KMS-11 (cell line): ENCODE results near the gene TAF6.

Experiments used
- H2AFZ ChIP-seq: fragments of 200-600 bp; sonication (generic); 2 replicates; pipeline ENCODE4 v1.6.1; 2016; ENCODE audit warnings: antibody characterized with exemption, mixed run types, low read depth
- H3K27ac ChIP-seq: fragments of 200-600 bp; sonication (generic); 2 replicates; pipeline ENCODE4 v1.6.1; 2016; ENCODE audit warnings: mild to moderate bottlenecking, mixed run types
- H3K27me3 ChIP-seq: fragments of 200-600 bp; sonication (generic); 2 replicates; pipeline ENCODE4 v1.6.1; 2017; ENCODE audit warnings: mild to moderate bottlenecking, low read depth, mixed run types, moderate library complexity; ENCODE audit not compliant: insufficient read depth
- H3K36me3 ChIP-seq: fragments of 200-600 bp; sonication (generic); 2 replicates; pipeline ENCODE4 v1.6.1; 2017; ENCODE audit warnings: mild to moderate bottlenecking, mixed run types; ENCODE audit not compliant: insufficient read depth
- H3K4me1 ChIP-seq: fragments of 200-600 bp; sonication (generic); 2 replicates; pipeline ENCODE4 v1.6.1; 2016; ENCODE audit warnings: mild to moderate bottlenecking, low read depth, mixed run types; ENCODE audit not compliant: poor library complexity, severe bottlenecking
- H3K4me2 ChIP-seq: fragments of 200-600 bp; sonication (generic); 2 replicates; pipeline ENCODE4 v1.7.0; 2016; ENCODE audit warnings: mild to moderate bottlenecking, mixed run types
- H3K4me3 ChIP-seq: fragments of 200-600 bp; sonication (generic); IDR thresholded peaks from 2 replicates; pipeline ENCODE4 v1.6.1; 2017; ENCODE audit warnings: low read depth, low read length, mixed read lengths; ENCODE audit not compliant: insufficient read depth
- H3K79me2 ChIP-seq: fragments of 200-600 bp; sonication (generic); 2 replicates; pipeline ENCODE4 v1.6.1; 2016; ENCODE audit warnings: low read depth, mixed run types; ENCODE audit not compliant: insufficient read depth
- H3K9ac ChIP-seq: fragments of 200-600 bp; sonication (generic); 2 replicates; pipeline ENCODE4 v1.6.1; 2016; ENCODE audit warnings: mild to moderate bottlenecking, mixed run types
- H4K20me1 ChIP-seq: fragments of 200-600 bp; sonication (generic); 2 replicates; pipeline ENCODE4 v1.6.1; 2016; ENCODE audit warnings: mild to moderate bottlenecking, mixed run types; ENCODE audit not compliant: insufficient read depth
- TF ChIP-seq, protein P1 (sequence below): fragments of 200-600 bp; sonication (generic); conservative IDR thresholded peaks from 2 replicates; pipeline ENCODE4 v1.6.1; 2017; ENCODE audit warnings: low read depth, mild to moderate bottlenecking, antibody characterized with exemption, low read length, moderate library complexity, mixed read lengths

The TAF6 gene

DNA sequence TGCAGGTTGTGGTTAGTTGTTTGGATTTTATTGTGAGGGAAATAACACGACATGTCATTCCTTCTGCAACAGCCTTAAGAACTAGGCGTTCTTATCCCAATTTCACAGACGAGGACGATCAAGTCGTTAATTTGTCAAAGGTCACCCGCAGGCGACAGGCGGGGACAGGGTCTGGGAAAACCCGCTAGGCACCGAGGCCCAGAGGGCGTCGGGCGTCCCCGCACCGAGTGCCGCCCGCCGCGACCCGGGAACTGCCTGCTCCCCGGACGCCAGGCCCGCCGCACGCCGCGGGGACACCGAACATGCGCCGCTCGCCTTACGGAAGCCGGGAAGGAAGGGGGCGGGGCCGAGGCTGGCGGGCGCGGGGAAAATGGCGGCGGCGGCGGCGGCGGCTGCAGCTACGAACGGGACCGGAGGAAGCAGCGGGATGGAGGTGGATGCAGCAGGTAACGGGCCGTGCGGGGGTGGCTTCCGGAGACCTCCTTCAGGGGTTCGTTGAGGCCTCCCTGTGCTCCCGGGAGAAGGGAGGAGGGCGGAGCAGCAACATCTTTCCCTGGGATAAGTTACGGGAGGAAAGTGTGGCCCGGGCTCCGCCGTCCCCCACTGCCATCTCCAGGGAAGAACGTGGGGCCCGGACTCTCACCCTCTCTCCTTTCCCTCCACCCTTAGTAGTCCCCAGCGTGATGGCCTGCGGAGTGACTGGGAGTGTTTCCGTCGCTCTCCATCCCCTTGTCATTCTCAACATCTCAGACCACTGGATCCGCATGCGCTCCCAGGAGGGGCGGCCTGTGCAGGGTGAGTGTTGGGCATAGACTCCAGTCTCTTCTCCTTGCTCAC is 30.3 kb downstream of the TAF6 start, which contains the start of gene COPS6:
COPS6 (plus strand) TSS at position 349 of the 837 bp plus-strand sequence; CDS start at position 371, 22 bp downstream.
- H3K27me3 ChIP-seq: no peaks in the 10 kb centered on the region; the same call in 1 of the 2 replicates
- TF ChIP-seq, protein P1, sequence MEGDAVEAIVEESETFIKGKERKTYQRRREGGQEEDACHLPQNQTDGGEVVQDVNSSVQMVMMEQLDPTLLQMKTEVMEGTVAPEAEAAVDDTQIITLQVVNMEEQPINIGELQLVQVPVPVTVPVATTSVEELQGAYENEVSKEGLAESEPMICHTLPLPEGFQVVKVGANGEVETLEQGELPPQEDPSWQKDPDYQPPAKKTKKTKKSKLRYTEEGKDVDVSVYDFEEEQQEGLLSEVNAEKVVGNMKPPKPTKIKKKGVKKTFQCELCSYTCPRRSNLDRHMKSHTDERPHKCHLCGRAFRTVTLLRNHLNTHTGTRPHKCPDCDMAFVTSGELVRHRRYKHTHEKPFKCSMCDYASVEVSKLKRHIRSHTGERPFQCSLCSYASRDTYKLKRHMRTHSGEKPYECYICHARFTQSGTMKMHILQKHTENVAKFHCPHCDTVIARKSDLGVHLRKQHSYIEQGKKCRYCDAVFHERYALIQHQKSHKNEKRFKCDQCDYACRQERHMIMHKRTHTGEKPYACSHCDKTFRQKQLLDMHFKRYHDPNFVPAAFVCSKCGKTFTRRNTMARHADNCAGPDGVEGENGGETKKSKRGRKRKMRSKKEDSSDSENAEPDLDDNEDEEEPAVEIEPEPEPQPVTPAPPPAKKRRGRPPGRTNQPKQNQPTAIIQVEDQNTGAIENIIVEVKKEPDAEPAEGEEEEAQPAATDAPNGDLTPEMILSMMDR: no peak
- H3K79me2 ChIP-seq: peaks cover 12% of the 10 kb centered on the region; the same call in 1 of the 2 replicates
- peak within 1 kb of the TSS; percentile 97 for H3K4me2 ChIP-seq
- peak within 1 kb of the TSS; percentile 60 for H3K27ac ChIP-seq
- H2AFZ ChIP-seq: peak within 1 kb of the TSS; percentile 83
- H4K20me1 ChIP-seq: no peaks in the 10 kb centered on the region
- peaks cover 22% of the 10 kb centered on the region; the same call in 1 of the 2 replicates for H3K36me3 ChIP-seq
- peaks cover 18% of the 10 kb centered on the region for H3K4me1 ChIP-seq
- peak within 1 kb of the TSS; percentile 67 for H3K9ac ChIP-seq
- peak within 1 kb of the TSS; percentile 20 for H3K4me3 ChIP-seq

DNA sequence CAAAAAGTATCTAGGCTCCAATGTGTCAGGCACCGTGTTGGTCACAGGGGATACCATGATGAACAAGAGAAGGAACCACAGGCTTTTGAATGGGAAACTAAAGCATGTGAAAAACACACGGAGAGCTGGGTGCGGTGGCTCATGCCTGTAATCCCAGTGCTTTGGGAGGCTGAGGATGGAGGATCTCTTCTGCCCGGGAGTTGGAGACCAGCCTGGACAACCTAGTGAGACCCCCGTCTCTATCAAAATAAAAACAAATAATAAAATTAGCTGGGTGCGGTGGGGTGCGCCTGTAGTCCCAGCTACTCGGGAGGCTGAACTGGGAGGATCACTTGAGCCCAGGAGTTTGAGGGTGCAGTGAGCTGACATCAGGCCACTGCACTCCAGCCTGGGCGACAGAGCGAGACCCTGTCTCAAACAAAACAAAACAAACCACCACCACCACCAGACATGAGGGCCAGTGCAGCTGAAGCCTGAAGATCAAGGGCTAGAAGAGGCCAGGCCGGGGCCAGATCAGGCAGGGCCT is 31.0 kb downstream of the TAF6 start:
- peaks cover 17% of the 10 kb centered on the region; the same call in 1 of the 2 replicates for H3K36me3 ChIP-seq
- H3K9ac ChIP-seq: peak overlapping the region; percentile 67
- peak overlapping the region; percentile 11 for H3K4me3 ChIP-seq
- peaks cover 12% of the 10 kb centered on the region; the same call in 1 of the 2 replicates for H3K79me2 ChIP-seq
- H2AFZ ChIP-seq: peak overlapping the region; percentile 83
- H3K4me2 ChIP-seq: peak overlapping the region; percentile 97
- peak overlapping the region; percentile 60 for H3K27ac ChIP-seq
- no peaks in the 10 kb centered on the region for H4K20me1 ChIP-seq
- TF ChIP-seq, protein P1: no peak
- H3K4me1 ChIP-seq: peaks cover 24% of the 10 kb centered on the region
- no peaks in the 10 kb centered on the region; the same call in 1 of the 2 replicates for H3K27me3 ChIP-seq

DNA sequence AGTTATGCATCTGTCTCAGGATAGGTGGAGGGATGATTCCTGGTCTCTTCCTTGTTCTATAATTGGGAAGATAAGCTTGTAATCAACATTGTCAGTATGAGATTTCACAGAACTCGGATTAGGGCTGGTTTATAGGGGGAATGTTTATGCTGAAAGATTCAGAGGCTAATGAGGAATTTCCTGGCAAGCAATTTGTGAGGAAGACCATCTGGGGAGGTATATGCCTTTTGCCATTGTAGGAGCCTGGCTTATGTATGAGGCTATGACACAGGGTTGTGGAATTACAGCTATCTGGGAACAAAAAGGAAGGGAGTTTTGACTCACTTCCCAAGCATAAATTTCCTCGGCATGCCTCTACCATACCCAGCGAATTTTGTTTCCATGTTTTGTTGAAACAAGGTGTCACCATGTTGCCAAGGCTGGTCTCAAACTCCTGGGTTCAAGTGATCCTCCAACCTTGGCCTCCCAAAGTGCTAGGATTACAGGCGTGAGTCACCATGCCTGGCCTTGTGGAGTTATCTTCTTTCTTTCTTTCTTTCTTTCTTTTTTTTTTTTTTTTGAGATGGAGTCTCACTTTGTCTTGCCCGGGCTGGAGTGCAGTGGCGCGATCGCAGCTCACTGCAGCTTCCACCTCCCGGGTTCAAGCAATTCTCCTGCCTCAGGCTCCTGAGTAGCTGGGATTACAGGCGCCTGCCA is 32.0 kb downstream of the TAF6 start:
- Histone ChIP-seq H3K27ac (no peak overlapping the region), H3K79me2 (peaks cover 12% of the 10 kb centered on the region; the same call in 1 of the 2 replicates), H3K4me1 (peaks cover 29% of the 10 kb centered on the region), H4K20me1 (no peaks in the 10 kb centered on the region), H3K4me2 (no peak overlapping the region), H2AFZ (no peak overlapping the region), H3K27me3 (no peaks in the 10 kb centered on the region; the same call in 1 of the 2 replicates), H3K9ac (no peak overlapping the region), H3K36me3 (peaks cover 8% of the 10 kb centered on the region; the same call in 1 of the 2 replicates), H3K4me3 (no peak overlapping the region)
- TF ChIP-seq, protein P1: no peak

DNA sequence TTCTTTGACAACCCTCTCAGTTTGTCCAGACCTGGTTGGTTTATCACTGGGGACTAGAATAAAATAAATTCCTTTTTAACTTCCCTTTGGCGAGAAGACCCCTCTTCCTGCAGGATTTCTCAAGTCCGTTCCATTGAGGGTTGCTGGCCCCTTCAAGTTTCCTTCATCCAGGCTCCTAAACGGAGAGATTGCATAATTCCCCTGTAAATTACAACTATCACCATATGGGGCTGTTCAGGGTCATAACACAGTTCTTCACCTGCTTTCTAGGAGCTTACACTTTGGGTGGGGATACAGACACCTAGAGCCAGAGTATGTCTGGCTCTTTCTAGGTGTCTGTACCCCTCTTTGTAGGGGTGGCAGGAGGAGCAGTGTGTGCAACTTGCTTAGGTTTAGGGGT is 33.6 kb downstream of the TAF6 start:
- Histone ChIP-seq H3K27me3 (no peaks in the 10 kb centered on the region; the same call in 1 of the 2 replicates), H2AFZ (no peak overlapping the region), H4K20me1 (no peaks in the 10 kb centered on the region), H3K4me1 (peaks cover 32% of the 10 kb centered on the region), H3K27ac (no peak overlapping the region), H3K4me2 (no peak overlapping the region), H3K36me3 (no peaks in the 10 kb centered on the region), H3K79me2 (peaks cover 21% of the 10 kb centered on the region), H3K4me3 (no peak overlapping the region), H3K9ac (no peak overlapping the region)
- TF ChIP-seq, protein P1: no peak
